Stimulated activated CD8-positive, alpha-beta memory T cell treated with anti-CD3 and anti-CD28 coated beads, Interleukin-2, amount 100 ng/mL, for 48 hours (primary cell): ENCODE measurements around the gene ZFC3H1.
"Not testable (repeated sequence)": the region's sequence is repeated elsewhere in the genome, so short reads cannot be mapped to it uniquely, and the experiment has no call there.

Source experiments
- DNase-seq, 2 donors: peaks; one replicate each; pipeline ENCODE4 v3.0.0-alpha.2; 2020; ENCODE audit warnings: low read depth in 2 of 2

The ZFC3H1 gene

GRCh38 chr12:71582925-71583324, 80.7 kb downstream of the ZFC3H1 start:
- DNase-seq: no peak

GRCh38 chr12:71581206-71581605, 82.4 kb downstream of the ZFC3H1 start:
- no peak for DNase-seq

- no peak for DNase-seq
Measured at GRCh38 chr12:71578694-71579258, 84.9 kb downstream of the ZFC3H1 start.

GRCh38 chr12:71576496-71576895, 87.2 kb downstream of the ZFC3H1 start:
- no peak for DNase-seq

- DNase-seq: not testable (repeated sequence)
Measured at GRCh38 chr12:71569885-71570284, 93.8 kb downstream of the ZFC3H1 start.

GRCh38 chr12:71567537-71567936, 96.1 kb downstream of the ZFC3H1 start:
- no peak for DNase-seq

- DNase-seq: no peak
Measured at GRCh38 chr12:71566655-71567054, 97.0 kb downstream of the ZFC3H1 start.

GRCh38 chr12:71565535-71565934, 98.1 kb downstream of the ZFC3H1 start:
- DNase-seq: no peak

GRCh38 chr12:71562676-71563595, 100.7 kb downstream of the ZFC3H1 start:
- no peak for DNase-seq
